H7 (cell line): ENCODE measurements around the gene KIF15. TPM values are rescaled to one million over a fixed set of nuclear protein-coding genes. Genes with fewer than 3 reads are reported as not detected.

Source experiments
- DNase-seq: peaks from one replicate; pipeline ENCODE4 v3.0.0; 2012
- H3K27me3 ChIP-seq: 2 replicates; pipeline ENCODE4 v1.6.0; 2011; ENCODE audit warnings: mild to moderate bottlenecking, low read length; ENCODE audit not compliant: control insufficient read depth, insufficient read depth
- H3K36me3 ChIP-seq: replicated peaks from 2 replicates; pipeline ENCODE4 v1.5.1; 2011; ENCODE audit warnings: low read length; ENCODE audit not compliant: control insufficient read depth, insufficient read depth
- H3K4me3 ChIP-seq: 2 replicates; pipeline ENCODE4 v1.5.1; 2011; ENCODE audit warnings: low read depth, mild to moderate bottlenecking, control low read depth, low read length, moderate library complexity; ENCODE audit not compliant: insufficient read depth
- total RNA-seq: library from RNA; depleted of rRNA; stranded (reverse); fragments of >200 nt; shearing (Covaris generic); gene quantifications from 2 replicates; pipeline ENCODE4 v1.2.3, GENCODE V29; 2014; rRNA removed

KIF15 gene, protein sequence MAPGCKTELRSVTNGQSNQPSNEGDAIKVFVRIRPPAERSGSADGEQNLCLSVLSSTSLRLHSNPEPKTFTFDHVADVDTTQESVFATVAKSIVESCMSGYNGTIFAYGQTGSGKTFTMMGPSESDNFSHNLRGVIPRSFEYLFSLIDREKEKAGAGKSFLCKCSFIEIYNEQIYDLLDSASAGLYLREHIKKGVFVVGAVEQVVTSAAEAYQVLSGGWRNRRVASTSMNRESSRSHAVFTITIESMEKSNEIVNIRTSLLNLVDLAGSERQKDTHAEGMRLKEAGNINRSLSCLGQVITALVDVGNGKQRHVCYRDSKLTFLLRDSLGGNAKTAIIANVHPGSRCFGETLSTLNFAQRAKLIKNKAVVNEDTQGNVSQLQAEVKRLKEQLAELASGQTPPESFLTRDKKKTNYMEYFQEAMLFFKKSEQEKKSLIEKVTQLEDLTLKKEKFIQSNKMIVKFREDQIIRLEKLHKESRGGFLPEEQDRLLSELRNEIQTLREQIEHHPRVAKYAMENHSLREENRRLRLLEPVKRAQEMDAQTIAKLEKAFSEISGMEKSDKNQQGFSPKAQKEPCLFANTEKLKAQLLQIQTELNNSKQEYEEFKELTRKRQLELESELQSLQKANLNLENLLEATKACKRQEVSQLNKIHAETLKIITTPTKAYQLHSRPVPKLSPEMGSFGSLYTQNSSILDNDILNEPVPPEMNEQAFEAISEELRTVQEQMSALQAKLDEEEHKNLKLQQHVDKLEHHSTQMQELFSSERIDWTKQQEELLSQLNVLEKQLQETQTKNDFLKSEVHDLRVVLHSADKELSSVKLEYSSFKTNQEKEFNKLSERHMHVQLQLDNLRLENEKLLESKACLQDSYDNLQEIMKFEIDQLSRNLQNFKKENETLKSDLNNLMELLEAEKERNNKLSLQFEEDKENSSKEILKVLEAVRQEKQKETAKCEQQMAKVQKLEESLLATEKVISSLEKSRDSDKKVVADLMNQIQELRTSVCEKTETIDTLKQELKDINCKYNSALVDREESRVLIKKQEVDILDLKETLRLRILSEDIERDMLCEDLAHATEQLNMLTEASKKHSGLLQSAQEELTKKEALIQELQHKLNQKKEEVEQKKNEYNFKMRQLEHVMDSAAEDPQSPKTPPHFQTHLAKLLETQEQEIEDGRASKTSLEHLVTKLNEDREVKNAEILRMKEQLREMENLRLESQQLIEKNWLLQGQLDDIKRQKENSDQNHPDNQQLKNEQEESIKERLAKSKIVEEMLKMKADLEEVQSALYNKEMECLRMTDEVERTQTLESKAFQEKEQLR (N-terminal part only)
- total RNA-seq, result 19.3 and 38.8 TPM in 2 replicates

DNA sequence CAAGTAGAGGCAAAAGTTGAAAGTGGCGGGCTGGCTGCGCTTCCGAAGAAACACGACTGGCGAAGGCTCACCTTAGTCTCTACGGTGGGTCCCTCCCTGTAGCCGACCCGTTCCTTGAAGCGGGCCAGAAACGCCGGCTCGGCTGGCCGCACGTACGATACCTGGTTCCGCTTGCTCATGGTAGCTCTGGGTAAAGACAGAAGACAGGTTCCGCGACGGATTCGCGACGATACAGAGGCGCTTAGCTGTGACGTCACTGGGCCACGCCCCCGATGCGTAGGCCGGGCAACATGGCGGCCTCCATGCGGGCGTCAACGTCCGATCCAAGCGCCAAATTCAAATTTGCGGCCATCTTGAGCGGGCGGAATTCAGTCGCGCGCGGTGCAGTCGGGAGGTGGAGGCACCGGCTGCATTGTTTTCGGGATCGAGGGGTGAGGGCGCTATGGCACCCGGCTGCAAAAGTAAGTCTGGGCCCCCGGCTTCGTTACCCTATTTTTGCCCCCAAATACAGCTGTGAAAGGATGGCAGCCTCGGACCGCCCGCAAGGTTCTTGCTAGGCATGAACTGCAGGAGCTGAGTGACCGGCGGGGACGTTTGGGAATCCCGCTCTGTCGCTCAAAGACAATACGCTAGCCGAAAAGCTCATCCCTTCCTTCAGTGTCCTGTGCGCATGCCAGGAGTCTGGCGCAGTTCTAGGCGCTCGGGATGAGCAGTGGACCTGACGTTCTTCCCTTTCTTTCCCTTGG lies at the start of gene KIF15, which contains the start of gene KIAA1143:
KIF15 (plus strand) TSS at position 371 of the 746 bp plus-strand sequence; CDS start at position 443, 72 bp downstream.
KIAA1143 (minus strand) TSS at position 196 of the 746 bp plus-strand sequence; CDS start at position 179, 17 bp downstream.
- H3K27me3 ChIP-seq, result no peaks in the 10 kb centered on the region
- H3K4me3 ChIP-seq, result peak within 1 kb of the TSS; percentile 87
- H3K36me3 ChIP-seq, result peaks cover 3% of the 10 kb centered on the region
- DNase-seq, result peak; percentile 89

DNA sequence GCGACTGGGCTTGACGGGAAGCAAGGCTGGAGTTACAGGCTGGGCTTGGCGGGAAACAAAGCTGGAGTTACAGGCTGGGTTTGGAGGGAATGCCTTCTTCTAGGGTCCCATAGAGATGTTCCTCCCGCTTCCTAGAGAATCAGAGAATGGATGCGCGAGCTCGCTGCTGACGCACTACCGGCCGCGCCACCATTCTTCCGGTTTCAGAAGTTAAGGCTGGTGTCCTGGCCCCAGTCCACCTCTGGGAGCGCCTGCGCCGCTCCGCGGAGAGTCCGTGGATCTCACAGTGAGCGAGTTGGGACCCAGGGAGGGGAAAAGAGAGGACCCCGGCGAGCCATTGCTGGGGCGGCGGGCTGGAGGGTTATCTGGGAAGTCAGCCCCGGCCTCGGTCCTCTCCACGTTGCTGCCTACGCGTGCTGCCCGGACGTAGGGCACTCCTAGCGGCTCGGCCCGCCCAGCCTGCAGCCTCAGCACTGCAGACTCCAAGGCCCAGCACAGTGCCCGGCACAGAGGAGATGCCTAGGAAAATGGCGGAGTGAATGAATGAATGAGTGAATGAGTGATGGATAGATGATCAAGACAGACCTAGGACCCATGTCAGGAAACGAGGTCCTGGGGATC lies 49.0 kb upstream of the KIF15 start, which contains the start of gene ZNF502:
ZNF502 (plus strand) TSS at position 206 of the 621 bp plus-strand sequence. CDS start 7,602 bp downstream, outside the sequence.
- Histone ChIP-seq H3K4me3 (peak within 1 kb of the TSS; percentile 50), H3K27me3 (no peaks in the 10 kb centered on the region), H3K36me3 (no peaks in the 10 kb centered on the region; the same call in 1 of the 2 replicates)
- DNase-seq, result no peak

DNA sequence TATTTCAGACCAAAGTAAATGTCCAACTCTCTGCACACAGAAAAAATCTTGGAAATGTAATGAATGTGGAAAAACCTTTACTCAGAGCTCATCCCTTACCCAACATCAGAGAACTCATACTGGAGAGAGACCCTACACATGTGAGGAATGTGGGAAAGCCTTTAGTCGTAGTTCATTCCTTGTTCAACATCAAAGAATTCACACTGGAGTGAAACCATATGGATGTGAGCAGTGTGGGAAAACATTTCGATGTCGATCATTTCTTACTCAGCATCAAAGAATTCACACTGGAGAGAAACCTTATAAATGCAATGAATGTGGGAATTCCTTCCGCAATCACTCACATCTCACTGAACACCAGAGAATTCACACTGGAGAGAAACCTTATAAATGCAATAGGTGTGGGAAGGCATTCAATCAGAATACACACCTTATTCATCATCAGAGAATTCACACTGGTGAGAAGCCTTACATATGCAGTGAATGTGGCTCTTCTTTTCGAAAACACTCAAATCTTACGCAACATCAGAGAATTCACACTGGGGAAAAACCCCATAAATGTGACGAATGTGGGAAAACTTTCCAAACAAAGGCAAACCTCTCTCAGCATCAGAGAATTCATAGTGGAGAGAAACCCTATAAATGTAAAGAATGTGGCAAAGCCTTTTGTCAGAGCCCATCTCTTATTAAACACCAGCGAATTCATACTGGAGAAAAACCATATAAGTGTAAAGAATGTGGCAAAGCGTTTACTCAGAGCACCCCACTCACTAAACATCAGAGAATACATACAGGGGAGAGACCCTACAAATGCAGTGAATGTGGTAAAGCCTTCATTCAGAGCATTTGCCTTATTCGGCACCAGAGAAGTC lies 40.1 kb upstream of the KIF15 start:
- H3K4me3 ChIP-seq, result no peak overlapping the region
- peaks cover 1% of the 10 kb centered on the region; the same call in 1 of the 2 replicates for H3K36me3 ChIP-seq
- no peak for DNase-seq
- H3K27me3 ChIP-seq, result no peaks in the 10 kb centered on the region

- Histone ChIP-seq H3K4me3 (no peak overlapping the region), H3K36me3 (peaks cover 1% of the 10 kb centered on the region; the same call in 1 of the 2 replicates), H3K27me3 (no peaks in the 10 kb centered on the region)
- DNase-seq, result no peak
Observed at GRCh38 chr3:44722103-44722401, 39.5 kb upstream of the KIF15 start.

GRCh38 chr3:44729384-44729910 lies 32.1 kb upstream of the KIF15 start, which contains the start of gene ZNF501:
TSS of gene ZNF501 (plus strand) at chr3:44729635. CDS start at chr3:44734422, 4,787 bp downstream.
- Histone ChIP-seq H3K36me3 (no peaks in the 10 kb centered on the region; the same call in 1 of the 2 replicates), H3K4me3 (peak within 1 kb of the TSS; percentile 52; the same call in 1 of the 2 replicates), H3K27me3 (no peaks in the 10 kb centered on the region)
- no peak for DNase-seq

GRCh38 chr3:44734646-44735168 lies 26.9 kb upstream of the KIF15 start:
- H3K4me3 ChIP-seq, result no peak overlapping the region

DNA sequence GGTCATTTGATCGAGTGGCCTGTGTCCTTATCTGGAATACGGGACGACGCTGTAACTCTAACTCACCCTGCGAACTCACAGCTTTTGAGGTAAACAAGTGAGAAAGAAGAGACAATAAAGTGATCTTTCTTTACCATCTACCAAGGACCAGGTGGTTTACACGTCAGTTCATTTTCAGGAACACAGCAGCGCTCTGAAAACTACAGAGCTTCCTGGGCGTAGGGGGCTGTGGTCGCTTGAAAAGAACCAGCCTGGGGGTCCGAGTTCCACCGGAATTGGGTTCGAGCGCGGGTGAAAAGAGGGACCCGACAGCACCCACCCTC lies 532 bp upstream of the KIF15 start:
- 0 out of 2 replicates have a peak, but pooled peaks cover 1% of the 10 kb centered on the region for H3K36me3 ChIP-seq
- peak overlapping the region; percentile 87 for H3K4me3 ChIP-seq
- DNase-seq, result peak; percentile 26
- no peaks in the 10 kb centered on the region for H3K27me3 ChIP-seq

More at GRCh38 chr3:44734646-44735168, 26.9 kb upstream of the KIF15 start:
- H3K27me3 ChIP-seq, result no peaks in the 10 kb centered on the region
- no peaks in the 10 kb centered on the region; the same call in 1 of the 2 replicates for H3K36me3 ChIP-seq
- DNase-seq, result no peak

GRCh38 chr3:44762170-44762677 lies 630 bp downstream of the KIF15 start:
- peak overlapping the region; percentile 87 for H3K4me3 ChIP-seq
- DNase-seq, result no peak
- H3K27me3 ChIP-seq, result no peaks in the 10 kb centered on the region
- peaks cover 3% of the 10 kb centered on the region for H3K36me3 ChIP-seq

DNA sequence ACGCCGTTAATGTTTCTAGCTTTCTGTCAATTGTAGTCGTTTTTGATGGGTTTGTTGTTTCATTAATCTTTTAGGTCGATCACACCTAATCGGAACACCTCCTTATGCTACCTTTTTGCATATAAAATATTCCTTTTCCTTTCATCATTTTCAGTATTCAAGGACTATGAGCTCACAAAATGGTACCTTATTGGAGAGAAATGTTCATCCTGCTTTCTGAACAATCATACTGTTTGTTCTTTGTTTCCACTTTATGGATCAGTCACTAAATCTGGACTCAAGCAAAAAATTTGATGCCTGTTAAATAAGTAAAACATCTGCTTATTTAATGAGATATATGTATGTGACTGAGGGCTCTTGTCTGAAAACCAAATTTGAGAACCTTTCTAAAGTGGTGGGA lies 1.1 kb downstream of the KIF15 start:
- Histone ChIP-seq H3K27me3 (no peaks in the 10 kb centered on the region), H3K36me3 (peaks cover 3% of the 10 kb centered on the region), H3K4me3 (peak overlapping the region; percentile 87)
- no peak for DNase-seq

GRCh38 chr3:44764248-44764647 lies 2.7 kb downstream of the KIF15 start:
- Histone ChIP-seq H3K36me3 (peaks cover 4% of the 10 kb centered on the region), H3K27me3 (no peaks in the 10 kb centered on the region)

GRCh38 chr3:44771424-44772098 lies 10.0 kb downstream of the KIF15 start:
- Histone ChIP-seq H3K4me3 (no peak overlapping the region), H3K36me3 (peaks cover 3% of the 10 kb centered on the region; the same call in 1 of the 2 replicates), H3K27me3 (no peaks in the 10 kb centered on the region)
- no peak for DNase-seq

More at GRCh38 chr3:44764248-44764647, 2.7 kb downstream of the KIF15 start:
- no peak overlapping the region for H3K4me3 ChIP-seq
- DNase-seq, result no peak
